ENCODE results near the gene PDGFB. TPM values are rescaled to one million over a fixed set of nuclear protein-coding genes. Genes with fewer than 3 reads are reported as not detected.

The PDGFB gene
- total and polyA plus RNA-seq, 5 donors: 9.3 to 82.1 (median 15.4) TPM

DNA sequence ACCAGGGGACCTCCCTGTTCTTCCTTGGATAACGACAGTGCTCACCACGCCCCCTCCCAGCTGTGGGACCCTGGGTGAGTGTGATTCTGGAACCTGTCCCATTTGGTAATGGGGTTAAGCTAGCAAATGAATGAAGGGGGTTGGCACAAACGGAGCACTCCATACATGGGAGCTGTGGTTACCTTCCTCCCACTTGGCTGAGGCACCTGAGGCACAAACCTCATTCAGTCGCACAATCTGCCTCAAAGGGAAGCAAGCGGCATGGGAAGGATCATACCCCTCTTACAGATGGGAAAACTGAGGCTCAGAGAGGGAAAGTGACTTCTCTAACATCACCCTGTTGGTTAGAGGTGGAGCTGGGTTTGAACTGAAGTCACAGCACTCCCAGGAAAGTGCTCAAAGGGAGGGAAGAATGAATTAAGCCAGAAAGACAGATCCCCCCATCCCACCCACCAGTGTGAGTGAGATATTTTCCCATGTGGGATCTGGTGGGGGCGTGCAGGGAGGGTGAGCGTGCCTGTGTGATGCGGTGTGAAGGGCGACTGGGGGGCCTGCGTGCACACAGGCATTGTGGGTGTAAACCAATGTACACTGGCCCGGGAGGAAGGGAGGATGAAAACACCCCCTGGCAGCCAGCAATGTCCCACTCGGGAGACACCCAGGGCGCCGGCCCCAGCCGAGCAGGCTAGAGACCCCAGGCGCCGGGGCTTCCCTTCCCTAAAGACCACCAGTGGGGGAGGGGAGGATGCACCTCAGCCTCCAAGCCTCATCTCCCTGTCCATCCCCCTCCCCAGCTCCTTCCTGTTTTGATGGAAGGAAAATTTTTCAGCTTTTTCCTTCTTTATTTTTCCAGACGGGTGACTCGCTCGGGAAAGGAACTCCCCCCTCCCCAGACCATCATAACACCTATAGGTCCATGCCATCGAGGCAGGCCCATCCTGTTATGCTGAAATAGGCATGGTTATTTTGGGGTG, 8.0 kb upstream of the PDGFB start:
- ATAC-seq (peak in 1 of 2 donors; percentile 0), DNase-seq (no peak)
- H3K4me1 ChIP-seq (ENCODE audit: control insufficient read depth, insufficient read depth, low read length): peaks cover 18% of the 10 kb centered on the region
- H3K4me3 ChIP-seq (ENCODE audit: low read length): no peak overlapping the region
- WGBS: 27% methylated on average over 21 of the region's 21 CpGs
- intact Hi-C loops (cut with DNase I): no loop called here
- peak overlapping the region; percentile 31 for H3K27ac ChIP-seq (ENCODE audit: low read length)
- H3K9me3 ChIP-seq (ENCODE audit: control insufficient read depth, low read length): no peaks in the 10 kb centered on the region
- no peaks in the 10 kb centered on the region for H3K27me3 ChIP-seq (ENCODE audit: control insufficient read depth, insufficient read depth)

DNA sequence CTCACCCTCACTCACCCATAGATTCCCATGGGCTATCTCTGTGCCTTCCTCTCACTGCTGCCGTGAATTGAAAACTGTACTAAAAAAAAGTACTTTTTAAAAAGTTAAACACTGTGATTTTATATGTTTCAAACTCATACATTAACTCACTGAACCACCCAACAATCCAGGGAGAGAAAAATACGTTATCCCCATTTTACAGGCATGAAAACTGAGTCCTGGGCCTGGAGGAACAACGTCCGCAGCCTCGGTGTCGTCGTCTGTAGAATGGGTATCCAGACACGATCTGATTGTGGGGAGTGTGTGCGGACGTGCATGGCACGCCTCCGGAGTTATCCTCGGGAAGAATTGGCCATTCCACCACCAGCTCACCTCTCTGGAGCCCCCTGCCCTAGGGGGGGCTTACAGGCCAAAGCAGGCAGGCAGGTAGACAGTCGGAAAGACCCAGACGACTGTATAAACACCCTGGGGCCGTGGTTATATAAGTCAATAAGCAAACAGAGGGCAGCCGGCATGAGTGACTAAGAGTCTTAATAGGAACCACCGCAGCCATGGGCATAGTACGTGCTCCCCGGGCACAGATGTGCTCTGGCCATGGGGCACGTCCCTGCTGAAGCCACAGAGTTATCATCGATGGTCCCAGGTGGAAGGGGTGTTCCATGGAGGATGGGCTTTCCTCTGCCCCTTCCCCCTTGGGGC, 7.1 kb upstream of the PDGFB start:
- no peaks in the 10 kb centered on the region for H3K27me3 ChIP-seq (ENCODE audit: control insufficient read depth, insufficient read depth)
- no peaks in the 10 kb centered on the region for H3K9me3 ChIP-seq (ENCODE audit: control insufficient read depth, low read length)
- peaks cover 20% of the 10 kb centered on the region for H3K4me1 ChIP-seq (ENCODE audit: control insufficient read depth, insufficient read depth, low read length)
- ATAC-seq (no peak), DNase-seq (no peak)
- no peak overlapping the region for H3K4me3 ChIP-seq (ENCODE audit: low read length)
- intact Hi-C loops (cut with DNase I): no loop called here
- no peak overlapping the region for H3K27ac ChIP-seq (ENCODE audit: low read length)
- WGBS: 85% methylated on average over 22 of the region's 22 CpGs

DNA sequence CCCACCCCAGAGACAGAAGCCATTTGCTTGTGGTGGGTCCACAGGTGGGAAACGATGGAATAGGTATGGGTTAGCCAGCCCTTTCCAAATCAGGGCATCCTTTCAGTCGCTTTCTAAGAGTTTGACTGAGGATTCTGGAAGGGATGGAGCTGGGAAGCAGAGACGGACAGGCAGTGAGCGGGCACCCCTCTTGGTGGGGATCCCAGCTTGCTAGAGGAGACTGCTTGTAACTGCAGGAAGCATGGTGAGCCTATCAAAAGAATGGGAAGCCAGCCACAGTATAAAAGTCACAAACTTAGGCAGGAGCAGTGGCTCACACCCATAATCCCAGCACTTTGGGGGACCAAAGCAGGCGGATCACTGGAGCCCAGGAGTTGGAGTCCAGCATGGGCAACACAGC, 6.1 kb upstream of the PDGFB start:
- H3K4me1 ChIP-seq (ENCODE audit: control insufficient read depth, insufficient read depth, low read length): peaks cover 20% of the 10 kb centered on the region
- intact Hi-C loops (cut with DNase I): no loop called here
- ATAC-seq (no peak), DNase-seq (no peak)
- H3K9me3 ChIP-seq (ENCODE audit: control insufficient read depth, low read length): no peaks in the 10 kb centered on the region
- H3K27me3 ChIP-seq (ENCODE audit: control insufficient read depth, insufficient read depth): no peaks in the 10 kb centered on the region
- H3K4me3 ChIP-seq (ENCODE audit: low read length): no peak overlapping the region
- no peak overlapping the region for H3K27ac ChIP-seq (ENCODE audit: low read length)
- 94% methylated on average over 5 of the region's 5 CpGs for WGBS

DNA sequence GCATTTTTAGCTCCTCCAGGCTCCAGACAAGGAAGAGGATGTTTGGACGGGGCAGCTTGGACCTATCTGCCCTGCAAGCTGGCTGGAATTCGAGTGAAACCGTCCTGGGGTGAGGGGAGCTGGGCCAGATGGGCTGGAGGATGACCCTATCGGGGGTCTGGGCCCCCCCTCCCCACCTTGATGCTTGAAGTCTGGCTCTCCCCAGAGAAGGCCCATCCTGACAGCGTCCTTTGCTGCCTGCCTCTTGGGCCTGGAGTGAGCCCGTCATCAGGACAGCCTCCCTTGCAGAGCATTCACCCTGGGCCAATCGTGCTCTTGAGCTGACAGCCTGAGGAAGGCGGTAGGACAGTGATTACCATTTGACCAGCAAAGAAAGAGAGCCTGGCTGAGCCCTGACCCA, 5.3 kb upstream of the PDGFB start:
- 57% methylated on average over 8 of the region's 8 CpGs for WGBS
- H3K27ac ChIP-seq (ENCODE audit: low read length): no peak overlapping the region
- H3K4me3 ChIP-seq (ENCODE audit: low read length): no peak overlapping the region
- intact Hi-C loops (cut with DNase I): no loop called here
- H3K4me1 ChIP-seq (ENCODE audit: control insufficient read depth, insufficient read depth, low read length): peaks cover 22% of the 10 kb centered on the region
- ATAC-seq (no peak), DNase-seq (no peak)
- H3K27me3 ChIP-seq (ENCODE audit: control insufficient read depth, insufficient read depth): no peaks in the 10 kb centered on the region
- no peaks in the 10 kb centered on the region for H3K9me3 ChIP-seq (ENCODE audit: control insufficient read depth, low read length)

DNA sequence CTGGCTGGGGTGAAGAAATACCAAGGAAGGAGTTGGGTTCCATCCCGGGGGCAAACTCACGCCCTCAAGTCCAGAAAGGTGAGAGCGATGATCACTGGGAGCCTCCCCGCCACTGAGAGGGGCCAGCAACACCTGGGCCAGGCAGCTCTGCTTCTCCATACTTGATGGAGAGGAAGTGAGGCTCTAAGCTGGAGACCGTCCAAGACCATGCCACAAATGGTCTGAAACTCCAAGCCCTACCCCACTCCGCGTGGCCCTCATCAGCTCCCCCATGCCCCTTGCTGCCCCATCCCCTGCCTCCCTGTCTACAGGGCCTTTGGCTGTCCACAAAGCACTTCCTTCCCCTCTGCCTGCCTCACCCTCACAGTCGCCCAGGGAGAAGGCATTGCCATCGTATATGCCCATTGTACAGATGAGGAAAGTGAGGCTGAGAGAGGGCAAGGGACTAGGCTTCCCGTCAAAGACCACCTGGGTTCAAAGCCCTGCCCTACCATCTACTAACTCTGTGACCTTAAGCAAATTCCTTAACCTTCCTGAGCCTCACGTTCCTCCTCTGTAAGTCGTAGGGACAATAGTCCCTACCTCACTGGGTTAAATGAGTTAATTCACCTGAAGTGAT, 4.4 kb upstream of the PDGFB start:
- 78% methylated on average over 12 of the region's 12 CpGs for WGBS
- Histone ChIP-seq H3K4me1 (ENCODE audit: control insufficient read depth, insufficient read depth, low read length) (peaks cover 14% of the 10 kb centered on the region), H3K27me3 (ENCODE audit: control insufficient read depth, insufficient read depth) (no peaks in the 10 kb centered on the region), H3K27ac (ENCODE audit: low read length) (no peak overlapping the region), H3K4me3 (ENCODE audit: low read length) (no peak overlapping the region), H3K9me3 (ENCODE audit: control insufficient read depth, low read length) (no peaks in the 10 kb centered on the region)
- DNase-seq (no peak), ATAC-seq (no peak)
- intact Hi-C loops (cut with DNase I): loop anchor here in 2 of 4 donors (5.0 to 10.0 kb wide), 3 partner anchors 58 to 74 kb away; partner anchors contain the start of gene RPL3 (in 1 of the 2)

DNA sequence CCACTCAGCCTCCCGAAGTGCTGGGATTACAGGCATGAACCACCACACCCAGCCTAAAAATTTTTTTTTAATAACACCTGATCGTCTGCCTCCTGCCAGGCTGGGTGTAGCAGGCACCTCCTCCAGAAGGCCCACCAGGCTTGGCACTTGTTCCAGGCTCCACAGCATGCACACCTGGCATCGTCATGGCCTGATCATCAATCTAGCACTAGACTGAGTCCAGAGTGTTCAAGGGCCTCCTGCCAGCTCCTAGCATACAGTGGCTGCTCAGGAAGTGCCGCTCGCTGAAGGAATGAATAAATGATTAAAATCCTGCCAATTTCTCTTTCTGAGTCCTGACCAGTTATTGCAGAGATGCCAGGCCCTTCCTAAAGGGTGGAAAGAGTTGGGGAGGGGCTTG, 3.5 kb upstream of the PDGFB start:
- H3K27me3 ChIP-seq (ENCODE audit: control insufficient read depth, insufficient read depth): no peaks in the 10 kb centered on the region
- no peak overlapping the region for H3K27ac ChIP-seq (ENCODE audit: low read length)
- intact Hi-C loops (cut with DNase I): loop anchor here in 2 of 4 donors (5.0 to 10.0 kb wide), 3 partner anchors 59 to 73 kb away; partner anchors contain the start of gene RPL3 (in 1 of the 2)
- H3K4me3 ChIP-seq (ENCODE audit: low read length): no peak overlapping the region
- ATAC-seq (no peak), DNase-seq (no peak)
- H3K9me3 ChIP-seq (ENCODE audit: control insufficient read depth, low read length): no peaks in the 10 kb centered on the region
- H3K4me1 ChIP-seq (ENCODE audit: control insufficient read depth, insufficient read depth, low read length): peaks cover 9% of the 10 kb centered on the region
- WGBS: 62% methylated on average over 5 of the region's 5 CpGs

DNA sequence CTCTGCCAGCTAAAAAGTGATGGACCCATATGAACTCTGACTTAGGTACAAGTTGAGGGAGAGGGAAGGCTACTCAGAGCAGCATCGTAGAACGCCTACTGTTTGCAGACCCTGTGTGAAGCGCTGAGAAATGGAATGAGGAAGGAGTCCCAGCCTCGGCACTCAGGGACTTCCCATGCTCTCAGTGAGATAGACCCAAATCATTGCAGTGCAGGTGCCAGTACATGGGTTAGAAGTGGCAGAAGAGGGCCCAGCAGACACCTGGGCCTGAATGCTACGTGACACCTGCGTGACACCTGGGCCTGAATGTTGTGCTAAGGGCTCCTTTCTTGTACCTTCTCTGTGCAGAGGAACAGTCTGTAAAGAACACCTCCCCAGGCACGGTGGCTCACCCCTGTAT, 2.6 kb upstream of the PDGFB start:
- ATAC-seq (no peak), DNase-seq (no peak)
- intact Hi-C loops (cut with DNase I): loop anchor here in 2 of 4 donors (5.0 to 10.0 kb wide), 3 partner anchors 60 to 73 kb away; partner anchors contain the start of gene RPL3 (in 1 of the 2)
- Histone ChIP-seq H3K27me3 (ENCODE audit: control insufficient read depth, insufficient read depth) (no peaks in the 10 kb centered on the region), H3K4me1 (ENCODE audit: control insufficient read depth, insufficient read depth, low read length) (peaks cover 6% of the 10 kb centered on the region), H3K9me3 (ENCODE audit: control insufficient read depth, low read length) (no peaks in the 10 kb centered on the region), H3K27ac (ENCODE audit: low read length) (no peak overlapping the region), H3K4me3 (ENCODE audit: low read length) (no peak overlapping the region)
- WGBS: 93% methylated on average over 7 of the region's 7 CpGs

DNA sequence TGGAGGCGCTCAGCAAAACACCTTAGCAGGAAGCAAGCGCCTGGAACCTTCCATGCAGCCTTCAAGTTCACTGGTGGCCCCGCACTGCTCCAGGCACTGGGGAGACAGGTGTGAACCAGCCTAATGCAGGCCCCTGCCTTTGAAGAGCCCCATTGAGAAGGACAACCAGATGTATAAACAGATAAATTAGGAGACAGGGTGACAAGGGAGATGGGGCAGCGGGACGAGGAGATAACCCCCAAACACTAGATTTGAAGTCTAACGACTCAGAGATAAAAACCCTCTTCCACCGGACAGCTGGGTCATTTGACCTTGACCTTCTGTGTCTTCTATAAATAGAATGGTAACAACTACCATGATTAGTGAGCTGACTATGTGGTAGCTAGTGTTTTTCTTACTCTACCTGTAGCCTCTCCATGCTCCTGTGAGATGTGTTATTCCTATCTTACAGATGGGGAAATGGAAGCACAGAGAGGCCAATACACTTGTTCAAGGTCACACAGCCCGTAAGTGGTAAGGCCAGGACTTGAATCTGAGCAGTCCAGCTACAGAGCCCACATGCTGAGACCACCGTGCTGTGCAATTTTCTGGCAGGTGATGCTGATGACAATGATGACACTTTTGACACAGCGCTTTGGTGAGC, 2.0 kb upstream of the PDGFB start:
- H3K4me1 ChIP-seq (ENCODE audit: control insufficient read depth, insufficient read depth, low read length): peaks cover 6% of the 10 kb centered on the region
- intact Hi-C loops (cut with DNase I): loop anchor here in 2 of 4 donors (5.0 to 10.0 kb wide), 3 partner anchors 60 to 72 kb away; partner anchors contain the start of gene RPL3 (in 1 of the 2)
- no peak overlapping the region for H3K4me3 ChIP-seq (ENCODE audit: low read length)
- no peak for DNase-seq
- 61% methylated on average over 10 of the region's 10 CpGs for WGBS
- H3K27me3 ChIP-seq (ENCODE audit: control insufficient read depth, insufficient read depth): no peaks in the 10 kb centered on the region
- H3K9me3 ChIP-seq (ENCODE audit: control insufficient read depth, low read length): no peaks in the 10 kb centered on the region
- no peak for ATAC-seq
- H3K27ac ChIP-seq (ENCODE audit: low read length): peak overlapping the region; percentile 48

DNA sequence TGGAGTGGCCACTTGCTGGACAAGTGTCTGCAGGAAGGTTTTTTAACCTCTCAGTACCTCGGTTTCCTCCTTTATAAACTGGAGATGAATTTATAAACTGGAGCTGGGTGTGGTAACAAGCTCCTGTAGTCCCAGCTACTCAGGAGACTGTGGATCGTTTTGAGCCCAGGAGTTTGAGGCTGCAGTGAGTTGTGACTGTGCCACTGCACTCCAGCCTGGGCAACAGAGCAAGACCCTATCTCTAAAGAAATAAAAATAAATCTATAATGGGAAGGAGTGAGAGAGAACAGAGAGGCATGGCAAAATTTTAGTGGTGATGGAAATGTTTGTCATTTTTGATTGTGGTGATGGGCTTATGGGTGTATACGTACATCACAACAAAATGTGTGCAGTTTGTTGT, 1.4 kb upstream of the PDGFB start:
- DNase-seq (no peak), ATAC-seq (no peak)
- intact Hi-C loops (cut with DNase I): loop anchor here in 2 of 4 donors (5.0 to 10.0 kb wide), 3 partner anchors 61 to 71 kb away; partner anchors contain the start of gene RPL3 (in 1 of the 2)
- Histone ChIP-seq H3K4me1 (ENCODE audit: control insufficient read depth, insufficient read depth, low read length) (peaks cover 6% of the 10 kb centered on the region), H3K4me3 (ENCODE audit: low read length) (no peak overlapping the region), H3K27ac (ENCODE audit: low read length) (peak overlapping the region; percentile 44), H3K9me3 (ENCODE audit: control insufficient read depth, low read length) (no peaks in the 10 kb centered on the region), H3K27me3 (ENCODE audit: control insufficient read depth, insufficient read depth) (no peaks in the 10 kb centered on the region)
- WGBS: 73% methylated on average over 3 of the region's 3 CpGs

Data from right cardiac atrium (tissue), 5 donors.